GM19438 (cell line): ENCODE data around the gene ATP8B1.
"Not testable (repeated sequence)": the region's sequence is repeated elsewhere in the genome, so short reads cannot be mapped to it uniquely, and the experiment has no call there.

Source experiments
- ATAC-seq: cut with Tn5 transposase; IDR thresholded peaks from one replicate; pipeline ENCODE4 v1.9.1; 2021; ENCODE audit warnings: low read depth; ENCODE audit not compliant: unreplicated experiment

ATP8B1 gene

DNA sequence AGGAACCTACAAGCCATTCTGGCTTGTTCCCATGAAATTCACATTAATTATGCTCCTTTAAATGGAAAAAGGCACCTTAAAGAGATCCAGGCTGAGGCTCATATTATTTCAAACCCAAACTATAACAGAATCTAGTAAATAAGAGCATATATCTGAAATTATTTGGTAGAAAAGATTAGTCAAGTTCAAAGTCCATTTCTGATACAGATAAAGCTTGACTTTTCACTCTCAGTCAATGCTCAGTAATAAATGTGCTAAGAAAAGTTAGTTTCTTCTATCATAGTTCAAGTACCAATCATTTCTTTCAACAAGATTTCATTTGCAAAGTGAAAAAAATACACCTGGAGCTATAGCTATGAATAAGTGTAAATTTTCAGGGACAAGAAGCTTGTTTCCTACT, 119.6 kb downstream of the ATP8B1 start:
- no peak for ATAC-seq

DNA sequence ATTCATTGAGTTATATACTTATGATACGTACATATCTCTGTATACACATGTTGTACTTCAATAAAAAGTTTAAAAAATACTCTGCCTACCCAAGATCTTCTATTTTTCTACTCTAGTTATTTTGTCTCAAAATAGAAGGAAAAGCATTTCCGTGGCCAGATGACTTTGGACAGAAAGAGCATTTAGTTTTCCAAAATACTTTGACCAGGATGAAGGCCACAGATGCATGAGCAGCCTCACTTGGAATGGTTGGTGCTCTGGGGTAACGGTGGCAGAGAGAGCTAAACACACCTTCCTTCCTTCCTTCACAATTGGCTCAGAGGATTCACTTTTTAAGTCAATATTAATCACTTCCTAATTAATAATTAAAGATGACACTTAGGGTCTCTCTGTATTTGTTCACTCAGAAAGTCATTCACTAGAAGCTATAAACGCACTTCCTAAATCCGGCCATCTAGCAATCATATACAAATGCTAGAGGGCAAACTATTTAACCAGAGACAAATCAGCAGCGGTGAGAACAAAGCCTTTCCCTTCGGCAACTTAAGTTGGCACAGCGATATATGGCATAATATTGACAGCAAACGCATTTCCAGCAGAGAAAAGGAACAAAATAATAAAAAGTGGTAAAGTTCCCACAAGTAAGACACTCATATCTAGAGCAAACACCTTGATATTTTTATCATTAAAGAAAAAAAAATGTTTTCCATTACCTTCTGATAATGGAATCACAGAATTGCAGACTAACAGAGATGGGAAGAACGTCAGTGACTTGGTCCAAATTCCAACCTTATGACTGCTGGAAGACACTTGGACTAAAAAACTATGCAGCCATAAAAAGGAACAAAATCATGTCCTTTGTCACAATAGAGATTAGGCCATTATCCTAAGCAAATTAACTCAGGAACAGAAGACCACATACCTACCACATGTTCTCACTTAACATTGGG, 125.6 kb downstream of the ATP8B1 start:
- no peak for ATAC-seq

DNA sequence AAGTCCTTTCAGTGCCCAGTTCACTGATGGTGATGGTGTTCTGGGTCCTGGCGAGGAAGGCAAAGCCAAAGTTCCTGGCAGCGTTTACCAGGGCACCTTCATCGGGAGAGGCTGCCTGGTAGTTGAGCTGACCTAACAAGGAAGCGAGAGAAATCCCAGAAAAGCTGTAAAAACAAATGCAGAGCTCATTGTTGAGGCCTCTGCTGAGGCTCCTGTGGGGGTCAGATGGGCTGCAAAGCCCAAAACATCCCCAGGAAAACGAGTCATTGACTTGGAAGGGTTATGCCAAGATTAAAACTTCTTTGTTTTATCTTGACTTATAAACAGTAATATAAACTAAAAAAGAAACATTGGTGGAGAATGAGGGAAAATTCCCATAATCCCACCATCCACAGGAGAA, 128.2 kb downstream of the ATP8B1 start:
- no peak for ATAC-seq

DNA sequence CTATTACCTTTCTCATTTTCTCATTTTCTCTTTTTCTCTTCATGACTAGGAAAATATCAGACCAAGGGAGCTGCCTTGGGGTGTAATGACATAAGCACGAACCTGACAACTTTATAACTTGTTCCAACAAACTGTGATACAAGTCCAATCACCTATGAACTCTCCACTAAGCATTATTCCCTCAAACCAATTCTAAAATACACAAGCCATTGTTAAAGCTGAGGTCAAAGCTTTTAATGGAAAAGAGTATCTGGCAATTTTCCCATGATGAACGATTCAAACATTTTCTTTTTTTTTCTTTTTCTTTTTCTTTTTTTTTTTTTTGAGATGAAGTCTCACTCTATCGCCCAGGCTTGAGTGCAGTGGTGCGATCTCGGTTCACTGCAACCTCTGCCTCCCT, 133.1 kb downstream of the ATP8B1 start:
- ATAC-seq = no peak

DNA sequence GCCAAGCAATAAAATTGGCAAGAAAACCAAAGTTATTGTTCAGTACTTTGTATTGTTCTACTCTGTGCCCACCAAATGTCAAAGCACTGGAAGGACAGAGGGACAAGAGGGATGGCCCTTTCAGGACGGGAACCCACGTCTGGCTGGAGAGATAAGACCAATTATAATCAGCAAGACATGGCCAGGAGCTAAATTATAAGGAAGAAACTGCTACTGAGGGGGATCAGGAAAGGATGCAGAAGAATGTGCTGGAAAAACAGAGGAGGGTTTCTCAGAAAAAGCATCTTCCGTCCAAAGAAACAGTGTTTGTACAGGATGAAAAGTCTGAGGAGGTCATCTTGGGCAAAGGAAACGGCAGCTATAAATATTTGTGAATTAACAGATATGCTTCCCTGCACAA, 135.1 kb downstream of the ATP8B1 start:
- ATAC-seq = no peak

DNA sequence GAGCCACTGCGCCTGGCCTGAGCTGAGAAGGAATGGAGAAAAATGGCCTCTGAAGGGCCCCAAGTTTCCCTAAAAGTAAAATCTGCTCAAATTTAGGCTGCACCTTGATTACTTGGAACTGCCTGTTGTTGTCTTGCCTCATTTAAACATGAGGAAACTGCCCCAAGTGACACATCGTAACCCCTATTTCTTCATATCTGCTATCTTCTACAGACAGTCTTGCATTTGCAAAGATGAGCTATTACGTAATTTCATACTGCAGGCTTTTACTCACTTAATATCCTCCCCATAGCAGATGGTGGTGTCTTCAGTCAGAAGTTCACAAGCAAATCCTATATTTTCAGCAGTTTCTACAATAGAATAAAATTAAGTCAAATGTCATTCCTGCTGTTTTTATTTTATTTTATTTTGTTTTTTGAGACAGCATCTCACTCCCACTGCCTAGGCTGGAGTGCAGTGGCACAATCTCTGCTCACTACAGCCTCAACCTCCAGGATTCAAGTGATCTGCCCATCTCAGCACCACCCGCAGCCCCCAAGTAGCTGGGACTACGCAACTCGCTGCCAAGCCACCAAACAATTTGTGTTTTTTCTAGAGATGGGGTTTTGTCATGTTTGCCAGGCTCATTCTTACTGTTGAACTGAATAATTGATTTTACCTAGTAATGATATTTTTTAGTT, 136.2 kb downstream of the ATP8B1 start:
- no peak for ATAC-seq

DNA sequence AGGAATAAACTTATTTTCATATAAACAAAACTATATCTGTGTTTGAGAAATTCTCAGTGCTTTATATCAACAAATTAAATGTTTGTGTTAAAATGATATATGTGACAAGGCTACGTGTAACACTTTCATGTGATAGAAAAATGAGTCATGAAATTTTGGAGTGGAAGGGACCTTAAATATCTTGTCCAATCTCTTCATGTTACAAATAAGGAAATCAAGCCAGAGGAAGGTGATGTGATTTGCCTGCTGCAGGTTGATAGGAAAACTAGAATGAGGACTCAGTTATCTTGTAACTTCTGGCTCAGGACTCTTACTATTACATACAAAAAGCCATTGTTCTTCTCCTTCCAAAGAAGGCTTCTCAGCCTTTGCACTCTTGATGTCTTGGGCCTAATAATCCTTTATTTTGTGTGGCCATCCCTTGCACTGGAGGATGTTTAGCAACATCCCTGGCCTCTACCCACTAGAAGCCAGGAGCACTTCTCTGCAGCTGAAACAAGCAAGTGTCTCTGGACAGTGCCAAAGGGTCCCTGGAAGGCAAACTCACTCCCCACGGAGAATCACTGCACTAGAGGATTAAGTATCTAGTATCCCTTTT, 138.4 kb downstream of the ATP8B1 start:
- ATAC-seq = no peak

DNA sequence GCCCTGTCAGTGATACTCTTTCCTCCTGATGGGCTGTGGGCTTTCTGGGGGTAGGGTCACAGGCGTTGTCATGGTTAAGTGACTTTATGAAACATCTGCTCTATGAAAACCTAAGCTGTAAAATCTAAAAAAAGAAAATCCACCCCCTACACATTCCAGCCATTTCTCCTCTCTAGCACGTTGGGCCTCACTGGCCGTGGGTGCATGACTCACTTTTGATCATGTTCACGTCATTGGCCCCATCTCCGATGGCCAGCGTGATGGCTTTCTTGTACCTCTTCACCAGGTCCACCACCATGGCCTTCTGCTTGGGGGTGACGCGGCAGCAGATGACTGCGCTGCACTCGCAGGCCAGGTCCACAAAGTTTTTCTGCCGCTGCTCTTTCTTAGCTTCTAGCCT, 142.2 kb downstream of the ATP8B1 start:
- ATAC-seq = no peak

DNA sequence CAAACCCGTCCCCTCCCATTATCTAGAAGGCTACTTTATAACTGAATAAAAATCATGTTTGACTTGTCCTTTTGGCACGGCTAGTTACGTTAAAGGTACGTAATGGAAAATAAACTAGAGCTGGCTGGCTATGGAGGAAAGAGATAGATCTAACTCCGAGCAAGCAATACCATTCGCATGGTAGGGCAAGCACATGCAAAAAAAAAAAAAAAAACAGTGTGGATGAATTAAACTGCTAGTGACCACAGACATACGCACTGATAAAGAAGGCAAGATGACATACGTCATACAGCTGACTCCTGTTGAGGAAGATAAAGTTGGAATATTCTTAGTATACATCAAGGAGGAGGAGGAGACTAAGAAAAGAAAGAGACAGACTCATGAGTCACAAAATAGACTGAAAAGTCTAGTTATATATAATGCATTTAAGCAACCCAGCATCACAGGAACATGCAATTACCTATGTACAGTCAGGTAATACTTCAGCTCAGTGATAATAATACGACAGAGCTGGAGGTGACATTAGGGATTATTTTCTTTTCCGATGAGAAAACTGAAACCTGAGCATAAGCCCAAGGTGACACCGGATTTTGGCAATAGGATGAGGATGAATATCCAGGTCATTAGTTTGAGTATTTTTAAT, 143.5 kb downstream of the ATP8B1 start:
- ATAC-seq = no peak

DNA sequence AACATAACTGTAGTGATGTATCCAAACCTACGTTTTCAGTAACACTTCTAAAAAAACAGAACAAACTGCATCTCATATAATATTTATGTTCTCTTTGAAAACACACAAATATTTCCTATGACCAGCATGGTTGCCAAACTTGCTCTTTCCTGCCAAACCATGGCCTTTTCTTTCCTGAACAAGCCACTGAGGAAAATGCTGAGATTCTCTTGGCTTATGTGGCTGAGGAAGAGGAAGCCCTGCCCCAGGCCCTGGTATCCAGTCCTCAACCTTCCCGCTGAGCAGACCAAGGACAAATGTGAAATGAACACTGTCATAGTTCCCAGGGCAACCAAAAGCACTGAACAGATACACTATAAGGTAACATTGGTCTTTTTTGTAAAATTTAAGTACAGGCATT, 145.6 kb downstream of the ATP8B1 start:
- ATAC-seq = no peak

DNA sequence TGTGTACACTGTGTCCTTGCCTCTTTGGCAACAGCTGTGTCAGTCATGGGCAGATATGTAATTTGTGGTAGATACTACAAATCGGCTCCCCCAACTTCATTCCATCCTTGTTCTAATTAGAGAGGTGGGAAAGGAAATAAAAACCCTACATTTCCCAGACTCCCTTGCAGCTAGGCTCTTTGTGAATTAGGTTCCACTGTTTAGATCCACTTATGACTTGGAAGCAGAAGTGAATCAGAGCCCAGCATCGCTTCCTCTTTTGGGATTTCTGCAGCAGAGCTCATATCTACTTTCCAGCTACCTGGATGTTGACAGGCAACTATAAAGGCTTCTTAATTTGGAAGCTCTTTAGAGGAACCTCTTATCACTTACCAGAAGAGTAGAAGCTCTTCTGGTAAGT, 147.4 kb downstream of the ATP8B1 start:
- no peak for ATAC-seq

DNA sequence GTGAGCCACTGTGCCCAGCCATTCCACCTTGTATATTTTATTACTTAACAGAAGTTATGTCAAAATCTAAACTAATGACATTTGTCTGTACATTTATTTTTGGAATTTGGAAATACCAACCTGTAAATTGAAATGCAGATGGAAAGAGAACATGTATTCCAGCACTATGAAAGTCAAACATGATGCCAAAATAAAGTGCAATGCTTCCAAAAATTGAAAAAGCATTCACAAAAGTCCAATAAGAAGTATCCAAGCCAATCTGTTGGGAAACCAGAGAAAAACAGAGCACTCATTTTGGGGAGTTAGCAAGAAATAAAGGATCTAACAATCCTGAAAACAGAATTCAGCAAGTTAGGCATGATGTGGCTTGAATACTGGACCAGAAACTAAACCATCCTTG, 151.2 kb downstream of the ATP8B1 start:
- no peak for ATAC-seq

DNA sequence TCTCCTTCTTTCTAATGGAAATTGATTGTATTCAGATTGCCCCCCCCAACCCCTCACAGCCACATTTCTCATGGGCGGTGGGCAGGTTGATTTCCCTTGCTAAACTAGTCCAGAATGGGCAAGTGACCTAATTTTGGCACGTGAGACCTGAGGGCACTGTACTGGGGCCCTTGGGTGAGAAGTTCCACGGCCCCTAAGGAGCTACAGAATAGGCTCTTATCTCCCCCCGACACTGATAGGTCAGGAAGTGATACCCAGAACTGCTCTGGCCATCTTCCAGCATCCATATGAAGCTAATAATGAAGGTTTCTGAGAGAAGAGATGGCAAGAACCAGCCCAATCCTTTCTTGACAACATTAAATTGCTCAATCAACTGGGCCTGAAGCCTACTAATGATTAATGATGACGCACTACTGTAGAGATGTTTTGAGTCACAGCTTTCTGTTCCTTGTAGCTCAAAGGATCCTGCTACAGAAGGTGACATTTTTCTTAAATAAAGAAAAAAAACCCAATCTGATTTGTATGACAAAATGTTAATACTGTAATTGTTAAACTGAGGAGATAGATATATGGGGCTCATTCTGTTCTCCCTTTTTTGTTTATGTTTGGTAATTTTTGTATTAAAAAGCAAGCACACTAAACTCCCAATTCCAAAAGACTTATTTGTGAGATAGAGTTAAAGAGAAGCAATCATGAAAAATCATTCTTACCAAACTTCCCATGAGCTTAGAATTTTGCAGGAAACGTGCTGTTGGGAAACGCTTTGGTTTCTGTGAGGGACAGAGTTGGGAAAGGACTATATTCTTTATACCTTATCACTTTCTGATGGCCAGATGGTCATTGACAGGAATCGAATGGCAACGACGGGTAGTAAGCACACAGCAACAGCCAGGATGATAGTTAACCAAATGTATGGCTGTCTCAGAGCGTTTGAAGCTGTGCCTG, 153.3 kb downstream of the ATP8B1 start:
- ATAC-seq = peak; percentile 88

DNA sequence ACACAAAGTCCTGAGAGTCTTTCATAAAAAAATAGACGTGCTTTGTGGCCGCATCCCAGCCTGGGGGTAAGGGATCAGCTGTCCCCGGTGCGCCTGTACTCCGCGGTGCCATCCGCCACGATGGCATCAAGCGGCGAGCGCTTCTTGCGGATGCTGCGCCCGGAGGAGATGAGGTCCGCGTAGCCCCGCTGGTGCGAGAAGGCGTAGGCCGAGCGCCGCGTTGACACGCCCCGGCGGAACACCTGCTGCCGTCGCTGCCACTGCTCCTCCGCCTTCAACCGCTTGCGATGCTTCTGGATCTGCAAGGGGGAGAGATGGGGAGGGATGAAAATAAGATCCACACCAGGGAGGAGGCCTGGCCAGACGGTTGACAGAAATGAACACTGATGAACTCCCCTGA, 154.7 kb downstream of the ATP8B1 start:
- no peak for ATAC-seq

DNA sequence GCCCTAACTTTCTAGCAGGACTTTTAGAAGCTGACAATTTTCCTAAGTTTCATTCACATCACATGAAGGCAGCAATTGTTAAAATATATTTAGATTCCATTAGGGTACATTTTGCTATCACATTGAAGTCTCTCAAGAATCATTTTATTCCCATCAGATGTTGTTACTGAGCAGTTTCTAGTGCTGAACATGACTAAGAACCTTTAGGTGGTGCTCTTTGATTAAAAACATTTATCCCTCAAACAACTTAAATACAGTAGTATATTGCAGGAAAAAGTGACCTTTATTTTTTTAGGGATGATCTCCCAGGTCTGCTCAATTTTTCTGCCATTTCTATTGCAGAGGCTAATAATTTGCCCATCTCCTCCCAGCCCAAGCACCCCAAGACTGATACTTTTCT, 158.6 kb downstream of the ATP8B1 start:
- ATAC-seq = no peak

DNA sequence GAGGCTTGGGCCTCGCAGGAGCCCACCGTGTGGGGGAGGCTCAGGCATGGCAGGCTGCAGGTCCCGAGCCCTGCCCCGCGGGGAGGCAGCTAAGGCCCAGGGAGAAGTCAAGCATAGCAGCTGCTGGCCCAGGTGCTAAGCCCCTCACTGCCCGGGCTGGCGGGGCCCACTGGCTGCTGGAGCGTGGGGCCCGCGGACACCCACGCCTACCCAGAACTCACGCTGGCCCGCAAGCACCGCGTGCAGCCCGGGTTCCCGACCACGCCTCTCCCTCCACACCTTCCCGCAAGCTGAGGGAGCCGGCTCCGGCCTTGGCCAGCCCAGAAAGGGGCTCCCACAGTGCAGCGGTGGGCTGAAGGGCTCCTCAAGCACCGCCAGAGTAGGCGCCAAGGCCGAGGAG, 159.4 kb downstream of the ATP8B1 start:
- ATAC-seq = not testable (repeated sequence)

DNA sequence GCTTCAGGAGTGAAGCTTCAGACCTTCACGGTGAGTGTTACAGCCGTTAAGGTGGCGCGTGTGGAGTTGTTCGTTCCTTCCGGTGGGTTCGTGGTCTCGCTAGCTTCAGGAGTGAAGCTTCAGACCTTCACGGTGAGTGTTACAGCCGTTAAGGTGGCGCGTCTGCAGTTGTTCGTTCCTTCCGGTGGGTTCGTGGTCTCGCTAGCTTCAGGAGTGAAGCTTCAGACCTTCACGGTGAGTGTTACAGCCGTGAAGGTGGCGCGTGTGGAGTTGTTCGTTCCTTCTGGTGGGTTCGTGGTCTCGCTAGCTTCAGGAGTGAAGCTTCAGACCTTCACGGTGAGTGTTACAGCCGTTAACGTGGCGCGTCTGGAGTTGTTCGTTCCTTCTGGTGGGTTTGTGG, 160.7 kb downstream of the ATP8B1 start:
- ATAC-seq = not testable (repeated sequence)

DNA sequence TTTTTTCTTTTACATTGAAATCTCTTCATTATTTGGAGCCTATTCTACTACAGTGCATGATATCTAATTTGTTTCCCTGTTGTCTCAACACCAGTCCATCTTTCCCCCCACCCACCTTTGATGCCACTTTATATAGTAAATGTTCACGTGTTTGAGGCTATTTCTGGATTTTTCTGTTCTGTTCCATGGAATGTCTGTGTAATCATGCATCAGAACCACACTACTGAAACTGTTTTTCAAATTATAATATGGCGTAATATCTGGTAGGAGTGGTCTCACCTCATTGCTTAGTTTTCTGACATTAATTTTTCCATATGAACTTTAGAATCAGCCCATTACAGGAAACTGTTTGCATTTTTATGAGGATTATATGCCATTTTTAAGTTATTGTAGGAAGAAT, 162.4 kb downstream of the ATP8B1 start:
- no peak for ATAC-seq

DNA sequence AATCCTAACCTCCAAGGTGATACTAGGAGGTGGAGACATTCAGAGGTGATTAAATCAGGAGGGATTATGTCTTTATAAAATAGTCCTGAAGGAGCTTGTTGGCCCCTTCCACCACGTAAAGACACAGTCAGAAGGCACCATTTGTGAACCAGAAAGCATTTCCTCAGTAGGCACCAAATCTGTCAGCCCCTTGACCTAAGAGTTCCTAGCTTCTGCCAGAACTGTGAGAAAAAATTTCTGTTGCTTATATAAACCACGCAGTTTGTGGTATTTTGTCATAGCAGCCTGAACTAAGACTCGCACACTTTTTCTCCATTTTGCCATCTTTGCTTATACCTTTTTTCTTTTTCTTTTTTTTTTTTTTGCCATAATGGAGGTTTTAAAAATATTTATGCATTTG, 162.9 kb downstream of the ATP8B1 start:
- ATAC-seq = no peak
